DMS114 treated with DMSO at 0.1 percent for 48 hours (cell line): ENCODE data around the gene RRAGA.
"Not testable (repeated sequence)": the region's sequence is repeated elsewhere in the genome, so short reads cannot be mapped to it uniquely, and the experiment has no call there.

ENCODE experiments used
- DNase-seq: peaks from one replicate; lab custom pipeline; 2025; ENCODE audit not compliant: unreplicated experiment; lab: John Stamatoyannopoulos, UW

The RRAGA gene

DNA sequence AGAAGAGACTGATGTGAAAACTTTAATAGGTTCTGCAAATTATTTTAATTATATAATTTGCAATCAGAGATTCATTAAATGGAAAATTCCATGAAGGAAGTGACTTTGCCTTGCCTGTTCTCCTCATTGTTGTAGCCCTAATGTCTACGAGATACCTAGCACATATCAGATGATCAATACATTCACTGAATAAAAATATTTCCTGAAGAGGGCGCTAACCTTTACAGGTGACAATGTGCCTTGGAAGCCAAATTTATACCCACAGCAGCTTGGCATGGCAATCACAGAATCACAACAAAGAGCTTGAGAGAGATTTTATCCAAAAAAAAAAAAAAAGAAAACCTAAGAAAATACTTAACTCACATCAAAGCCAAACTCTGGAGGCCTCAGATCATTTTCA is 36.1 kb downstream of the RRAGA start:
- DNase-seq = no peak

DNA sequence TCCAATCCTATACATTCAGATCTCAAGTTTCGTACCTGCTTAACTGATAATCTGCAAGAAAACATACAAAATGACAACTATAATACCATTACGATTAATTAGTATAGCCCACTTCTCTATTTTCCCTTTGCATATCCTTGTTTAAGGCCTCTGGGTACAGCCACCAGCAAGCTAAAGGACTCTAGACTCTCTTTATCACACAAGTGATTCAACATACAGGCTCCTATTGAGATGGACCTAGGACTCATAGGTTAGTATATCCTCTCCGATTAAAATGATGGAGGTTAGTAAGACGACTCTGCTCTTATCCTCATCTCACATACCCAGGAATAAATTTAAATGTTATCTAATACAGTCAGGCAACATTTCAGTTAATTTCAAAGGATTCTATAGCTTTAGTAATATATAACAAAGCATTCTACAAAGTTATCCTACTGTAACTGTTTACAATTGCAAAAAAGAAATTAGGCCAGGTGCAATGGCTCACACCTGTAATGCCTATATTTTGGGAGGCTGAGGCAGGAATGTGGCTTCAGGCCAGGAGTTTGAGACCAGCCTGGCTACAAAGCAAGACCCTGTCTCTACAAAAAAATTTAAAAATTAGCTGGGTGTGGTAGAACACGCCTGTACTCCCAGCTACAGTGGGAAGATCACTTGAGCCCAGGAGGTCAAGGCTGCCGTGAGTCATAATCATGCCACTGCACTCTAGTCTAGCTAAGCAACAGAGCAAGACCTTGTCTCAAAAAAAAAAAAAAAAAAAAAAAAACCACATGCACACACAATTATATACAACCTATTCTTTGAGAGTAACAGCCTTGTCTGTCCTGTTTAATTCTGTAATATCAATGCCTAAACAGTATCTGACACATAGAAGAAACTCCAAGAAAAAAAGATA is 38.1 kb downstream of the RRAGA start:
- DNase-seq = no peak

DNA sequence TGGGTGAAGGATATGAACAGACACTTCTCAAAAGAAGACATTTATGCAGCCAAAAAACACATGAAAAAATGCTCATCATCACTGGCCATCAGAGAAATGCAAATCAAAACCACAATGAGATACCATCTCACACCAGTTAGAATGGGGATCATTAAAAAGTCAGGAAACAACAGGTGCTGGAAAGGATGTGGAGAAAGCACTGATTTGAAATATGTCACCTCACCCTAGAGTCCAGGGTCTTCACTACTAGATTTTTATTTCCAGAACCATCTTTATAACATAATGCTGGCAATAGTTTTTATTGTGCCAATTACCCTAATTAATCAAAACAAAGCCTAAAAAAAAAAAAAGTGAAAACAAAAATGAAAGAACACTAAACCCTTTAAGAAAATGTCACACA is 48.2 kb downstream of the RRAGA start:
- DNase-seq = not testable (repeated sequence)
